A549 (cell line): ENCODE measurements around the gene RPS24. TPM values are rescaled to one million over a fixed set of nuclear protein-coding genes. Genes with fewer than 3 reads are reported as not detected.

ENCODE experiments used
- ATAC-seq, 2 experiments: fragments of 200-7000 bp in 1 of 2; fragments of >200 bp in 1 of 2; cut with Nextera tagmentation in 1 of 2; cut with Tn5 transposase in 1 of 2; 3 replicates each; pipeline versions ENCODE4 v1.8.0 to v1.9.1; 2018 to 2020; ENCODE audit warnings: mild to moderate bottlenecking in 1 of 2, moderate library complexity in 1 of 2
- CTCF ChIA-PET: fragments of 300-600 bp; sonication (Branson Sonifier 250); formaldehyde crosslinking; extraction: SDS; loops from one replicate; lab custom pipeline; 2021; ENCODE audit warnings: antibody characterized with exemption, inconsistent platforms; lab: Yijun Ruan, JAX
- POLR2A ChIA-PET: fragments of 350-600 bp; formaldehyde crosslinking; extraction: SDS; loops from one replicate; lab custom pipeline; 2021; ENCODE audit warnings: antibody characterized with exemption, inconsistent platforms; lab: Yijun Ruan, JAX
- DNase-seq, 2 experiments: peaks; one replicate each; pipeline versions ENCODE4 v3.0.0 to v3.0.0-alpha.2; 2011 to 2016; ENCODE audit warnings: low read depth in 1 of 2, low spot score in 1 of 2
- FAIRE-seq: peaks from 2 replicates; lab custom pipeline; 2011; peaks lifted over from hg19 to GRCh38; lab: Jason Lieb, UNC
- H3K27ac ChIP-seq, 2 experiments: fragments of >200 bp; sonication (Bioruptor Twin); formaldehyde crosslinking; 3 replicates each; pipeline ENCODE4 v1.5.1; 2016 to 2017
- H3K4me1 ChIP-seq: fragments of >200 bp; sonication (Bioruptor Twin); formaldehyde crosslinking; 3 replicates; pipeline ENCODE4 v1.6.1; 2016
- H3K4me2 ChIP-seq: fragments of >200 bp; sonication (Bioruptor Twin); formaldehyde crosslinking; 3 replicates; pipeline ENCODE4 v1.6.1; 2016
- H3K4me3 ChIP-seq: fragments of >200 bp; sonication (Bioruptor Twin); formaldehyde crosslinking; 3 replicates; pipeline ENCODE4 v1.5.1; 2016
- H3K9me3 ChIP-seq: fragments of >200 bp; sonication (Bioruptor Twin); formaldehyde crosslinking; 3 replicates; pipeline ENCODE4 v1.6.1; 2016
- BHLHE40 ChIP-seq: IDR thresholded peaks from 2 replicates; pipeline ENCODE4 v1.6.1; 2012; ENCODE audit warnings: low read depth, low read length, inconsistent platforms
- CBX2 ChIP-seq: fragments of 200-600 bp; sonication (generic); IDR thresholded peaks from 2 replicates; pipeline ENCODE4 v1.6.1; 2016; ENCODE audit warnings: low read depth, mild to moderate bottlenecking, borderline replicate concordance
- CHD4 ChIP-seq: fragments of 200-600 bp; sonication (generic); IDR thresholded peaks from 2 replicates; pipeline ENCODE4 v1.6.1; 2016; ENCODE audit warnings: antibody characterized with exemption, mild to moderate bottlenecking, borderline replicate concordance
- EHMT2 ChIP-seq: fragments of 200-600 bp; sonication (generic); IDR thresholded peaks from 2 replicates; pipeline ENCODE4 v1.6.1; 2016; ENCODE audit warnings: antibody characterized with exemption, low read depth, mild to moderate bottlenecking, moderate library complexity
- EP300 ChIP-seq, 2 experiments: fragments of >200 bp; sonication (Bioruptor Twin); formaldehyde crosslinking; IDR thresholded peaks; 2 replicates in 1 of 2; 3 replicates in 1 of 2; pipeline ENCODE4 v1.6.1; 2016 to 2017
- GATA3 ChIP-seq: IDR thresholded peaks from 2 replicates; pipeline ENCODE4 v1.6.1; 2012; ENCODE audit warnings: borderline replicate concordance
- HEYL ChIP-seq: fragments of 250-450 bp; sonication (Bioruptor Pico); IDR thresholded peaks from 2 replicates; pipeline ENCODE4 v1.8.0; 2021; ENCODE audit warnings: mild to moderate bottlenecking, moderate library complexity
- HOXB5 ChIP-seq: fragments of 250-450 bp; sonication (Bioruptor Pico); IDR thresholded peaks from 2 replicates; pipeline ENCODE4 v1.5.0; 2020; ENCODE audit warnings: mild to moderate bottlenecking, moderate library complexity
- KDM5A ChIP-seq: fragments of 200-600 bp; sonication (generic); IDR thresholded peaks from 2 replicates; pipeline ENCODE4 v1.6.1; 2016; ENCODE audit warnings: antibody characterized with exemption, mild to moderate bottlenecking
- MAZ ChIP-seq: fragments of 150-350 bp; IDR thresholded peaks from 2 replicates; pipeline ENCODE4 v1.6.1; 2014; ENCODE audit warnings: antibody characterized with exemption, low read depth, low read length, borderline replicate concordance
- MYC ChIP-seq: IDR thresholded peaks from 2 replicates; pipeline ENCODE4 v1.6.1; 2012; ENCODE audit warnings: mild to moderate bottlenecking, inconsistent platforms, low read length, improper control_type of control experiment, borderline replicate concordance
- NR3C1 ChIP-seq: fragments of >200 bp; sonication (Bioruptor Twin); formaldehyde crosslinking; IDR thresholded peaks from 3 replicates; pipeline ENCODE4 v1.6.1; 2017
- PHF8 ChIP-seq: fragments of 200-600 bp; sonication (generic); IDR thresholded peaks from 2 replicates; pipeline ENCODE4 v1.6.1; 2016; ENCODE audit warnings: low read depth, mild to moderate bottlenecking, antibody characterized with exemption, moderate library complexity, borderline replicate concordance
- POLR2AphosphoS2 ChIP-seq: conservative IDR thresholded peaks from 2 replicates; pipeline ENCODE4 v1.6.1; 2012; ENCODE audit warnings: low read length, improper control_type of control experiment, inconsistent platforms
- RAD21 ChIP-seq, 2 experiments: fragments of >200 bp in 1 of 2; sonication (Bioruptor Twin) in 1 of 2; formaldehyde crosslinking in 1 of 2; IDR thresholded peaks in 1 of 2; conservative IDR thresholded peaks in 1 of 2; 2 replicates in 1 of 2; 3 replicates in 1 of 2; pipeline ENCODE4 v1.6.1; 2012 to 2018; ENCODE audit warnings: inconsistent platforms in 1 of 2
- RFX5 ChIP-seq: fragments of 450-650 bp; IDR thresholded peaks from 2 replicates; pipeline ENCODE4 v1.7.1; 2014; ENCODE audit warnings: antibody characterized with exemption, mild to moderate bottlenecking, moderate library complexity
- RNF2 ChIP-seq: fragments of 200-600 bp; sonication (generic); IDR thresholded peaks from 2 replicates; pipeline ENCODE4 v1.6.1; 2016; ENCODE audit warnings: low read depth, mild to moderate bottlenecking, antibody characterized with exemption, moderate library complexity, borderline replicate concordance
- SREBF2 ChIP-seq: fragments of 450-650 bp; IDR thresholded peaks from 2 replicates; pipeline ENCODE4 v1.6.1; 2014; ENCODE audit warnings: mild to moderate bottlenecking, moderate library complexity
- TFCP2L1 ChIP-seq: fragments of 250-450 bp; sonication (Bioruptor Pico); IDR thresholded peaks from 2 replicates; pipeline ENCODE4 v1.5.0; 2021; ENCODE audit warnings: mild to moderate bottlenecking
- TP53 ChIP-seq: fragments of 250-450 bp; sonication (Bioruptor Pico); IDR thresholded peaks from 2 replicates; pipeline ENCODE4 v1.5.0; 2021; ENCODE audit warnings: mild to moderate bottlenecking, moderate library complexity
- ZNF302 ChIP-seq: fragments of 250-450 bp; sonication (Bioruptor Pico); IDR thresholded peaks from 2 replicates; pipeline ENCODE4 v1.9.0; 2021; ENCODE audit warnings: inconsistent platforms, mild to moderate bottlenecking, moderate library complexity
- WGBS: methylation state at CpG from one replicate; pipeline ENCODE4 v1.1.6; 2017; ENCODE audit errors: missing lambda C conversion rate; 5-methylcytosine and 5-hydroxymethylcytosine counted together
- polyA plus RNA-seq, 4 experiments: library from polyadenylated mRNA; depleted of rRNA in 3 of 4; stranded (reverse); fragments of >200 nt; fragmentation: RNase III in 1 of 4; extraction: RNeasy Plus Mini Kit Qiagen cat#74134 plus additional on column Dnase treatment in 1 of 4; gene quantifications; 2 replicates in 3 of 4; 3 replicates in 1 of 4; pipeline ENCODE4 v1.2.3, GENCODE V29; 2011 to 2017
- TF ChIP-seq, protein P1 (sequence below): fragments of 450-650 bp; IDR thresholded peaks from 2 replicates; pipeline ENCODE4 v1.6.1; 2014; ENCODE audit warnings: antibody characterized with exemption
- TF ChIP-seq, protein P2 (sequence below): IDR thresholded peaks from 2 replicates; pipeline ENCODE4 v1.6.1; 2012; ENCODE audit warnings: low read depth, borderline replicate concordance
- TF ChIP-seq, protein P3 (sequence below): fragments of >200 bp; sonication (Bioruptor Twin); formaldehyde crosslinking; IDR thresholded peaks from 2 replicates; pipeline ENCODE4 v1.6.1; 2016
- TF ChIP-seq, protein P4 (sequence below): fragments of 250-450 bp; sonication (Bioruptor Pico); IDR thresholded peaks from 2 replicates; pipeline ENCODE4 v1.5.0; 2020; ENCODE audit warnings: low read depth, mild to moderate bottlenecking, moderate library complexity
- TF ChIP-seq, protein P5 (sequence below): IDR thresholded peaks from 2 replicates; pipeline ENCODE4 v1.6.1; 2012

Gene RPS24
- polyA plus RNA-seq, 2 of the 4 experiments (the other 2 are of a cell fraction), result 4,263 to 5,509 TPM

DNA sequence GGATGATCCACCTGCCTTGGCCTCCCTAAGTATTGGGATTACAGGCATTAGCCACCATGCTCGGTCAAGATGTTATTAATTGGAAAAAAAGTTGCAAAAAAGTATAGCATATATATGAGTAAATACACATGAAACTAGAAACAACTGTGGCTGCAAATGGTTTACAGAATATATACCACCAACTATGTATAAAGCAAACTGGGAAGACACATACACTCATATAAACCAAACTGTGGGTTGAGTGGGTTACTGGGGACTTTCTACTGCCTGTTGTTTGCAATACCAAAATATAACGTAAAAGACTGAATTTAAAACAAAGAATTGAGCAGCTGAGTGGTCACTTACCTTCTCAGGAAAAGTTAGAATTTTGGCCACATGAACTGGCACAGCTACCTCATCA is 12.5 kb upstream of the RPS24 start:
- FAIRE-seq, result no peak
- Histone ChIP-seq H3K4me1 (no peaks in the 10 kb centered on the region), H3K4me3 (no peak overlapping the region), H3K27ac (no peak overlapping the region), H3K4me2 (no peak overlapping the region), H3K9me3 (no peaks in the 10 kb centered on the region)
- ATAC-seq, result no peak
- 94% methylated on average over 2 of the region's 2 CpGs for WGBS
- POLR2A ChIA-PET, result no interaction called here
- TF ChIP-seq TFCP2L1 (CRISPR knock-in tag) (no peak), HOXB5 (CRISPR knock-in tag) (no peak), NR3C1 (no peak), MYC (no peak), PHF8 (no peak)
- CTCF ChIA-PET, result no interaction called here
- DNase-seq, result no peak

DNA sequence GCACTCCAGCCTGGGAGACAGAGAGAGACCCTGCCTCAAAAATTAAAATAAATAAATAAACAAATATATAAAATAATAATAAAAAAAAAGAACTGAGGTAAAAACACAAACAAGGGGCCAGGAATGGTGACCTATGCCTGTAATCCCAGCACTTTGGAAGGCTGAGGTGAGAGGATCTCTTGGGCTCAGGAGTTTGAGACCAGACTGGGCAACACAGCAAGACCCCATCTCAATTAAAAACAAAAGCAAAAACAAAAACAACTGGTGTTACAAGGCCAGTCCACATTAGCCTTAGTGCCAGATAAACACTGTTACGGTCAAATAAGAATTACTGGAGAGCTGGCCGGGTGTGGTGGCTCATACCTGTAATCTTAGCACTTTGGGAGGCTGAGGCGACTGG is 9.9 kb upstream of the RPS24 start:
- Histone ChIP-seq H3K27ac (no peak overlapping the region), H3K9me3 (no peaks in the 10 kb centered on the region), H3K4me3 (no peak overlapping the region)
- no peak for ATAC-seq
- no peak for FAIRE-seq
- TF ChIP-seq, protein P1, sequence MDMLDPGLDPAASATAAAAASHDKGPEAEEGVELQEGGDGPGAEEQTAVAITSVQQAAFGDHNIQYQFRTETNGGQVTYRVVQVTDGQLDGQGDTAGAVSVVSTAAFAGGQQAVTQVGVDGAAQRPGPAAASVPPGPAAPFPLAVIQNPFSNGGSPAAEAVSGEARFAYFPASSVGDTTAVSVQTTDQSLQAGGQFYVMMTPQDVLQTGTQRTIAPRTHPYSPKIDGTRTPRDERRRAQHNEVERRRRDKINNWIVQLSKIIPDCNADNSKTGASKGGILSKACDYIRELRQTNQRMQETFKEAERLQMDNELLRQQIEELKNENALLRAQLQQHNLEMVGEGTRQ, result no peak
- TF ChIP-seq, all 56 proteins: peak for 0
- DNase-seq, result no peak
- CTCF ChIA-PET, result no interaction called here
- peaks cover 7% of the 10 kb centered on the region; the same call in 2 of the 3 replicates for H3K4me1 ChIP-seq
- POLR2A ChIA-PET, result no interaction called here
- 92% methylated on average over 3 of the region's 3 CpGs for WGBS
- no peak overlapping the region for H3K4me2 ChIP-seq

DNA sequence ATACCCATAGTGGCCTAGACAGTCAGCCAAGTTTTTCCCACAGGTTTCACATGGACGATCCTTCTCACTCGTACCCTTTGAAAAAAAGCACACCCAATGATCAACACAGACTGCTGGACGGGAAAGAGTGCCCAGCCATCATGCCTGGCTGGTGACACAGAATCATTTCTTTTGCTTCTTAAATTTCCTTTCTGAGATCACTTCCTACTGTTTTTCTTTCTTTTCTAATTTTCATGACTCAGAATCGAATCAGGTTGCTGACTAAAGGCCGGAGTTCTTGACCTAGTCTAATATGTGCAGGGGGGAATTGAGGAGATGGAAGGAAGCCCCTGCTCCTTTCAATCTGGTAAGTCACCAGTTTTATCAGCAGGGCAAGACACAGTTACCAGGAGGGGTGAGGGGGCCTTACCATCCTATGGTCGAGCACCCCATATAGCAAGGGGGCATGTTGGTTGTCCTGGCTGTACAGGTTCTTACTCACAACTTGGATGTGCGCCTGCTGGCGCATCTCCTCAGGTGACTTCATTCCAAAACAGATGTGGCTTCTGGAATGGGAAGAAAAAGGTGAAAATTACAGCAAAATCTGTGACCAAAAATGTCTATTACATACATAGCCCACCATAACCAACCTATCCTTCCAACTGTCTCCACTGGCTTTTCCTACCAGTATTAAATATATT is 7.8 kb upstream of the RPS24 start:
- POLR2A ChIA-PET, result no interaction called here
- FAIRE-seq, result no peak
- no peak for TF ChIP-seq RAD21 (conservative IDR thresholded peaks at IDR 0.05 in 1 of 2, IDR thresholded peaks at IDR 0.05 in 1 of 2)
- no peak for TF ChIP-seq EP300 (IDR thresholded peaks at IDR 0.05)
- no peak for TF ChIP-seq SREBF2
- no peak for TF ChIP-seq KDM5A
- TF ChIP-seq BHLHE40, result no peak
- TF ChIP-seq, protein P2, sequence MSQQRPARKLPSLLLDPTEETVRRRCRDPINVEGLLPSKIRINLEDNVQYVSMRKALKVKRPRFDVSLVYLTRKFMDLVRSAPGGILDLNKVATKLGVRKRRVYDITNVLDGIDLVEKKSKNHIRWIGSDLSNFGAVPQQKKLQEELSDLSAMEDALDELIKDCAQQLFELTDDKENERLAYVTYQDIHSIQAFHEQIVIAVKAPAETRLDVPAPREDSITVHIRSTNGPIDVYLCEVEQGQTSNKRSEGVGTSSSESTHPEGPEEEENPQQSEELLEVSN, result no peak
- no peak for TF ChIP-seq HEYL (CRISPR knock-in tag)
- no peak for TF ChIP-seq MAZ
- TF ChIP-seq EHMT2, result no peak
- TF ChIP-seq GATA3, result no peak
- TF ChIP-seq, protein P3, sequence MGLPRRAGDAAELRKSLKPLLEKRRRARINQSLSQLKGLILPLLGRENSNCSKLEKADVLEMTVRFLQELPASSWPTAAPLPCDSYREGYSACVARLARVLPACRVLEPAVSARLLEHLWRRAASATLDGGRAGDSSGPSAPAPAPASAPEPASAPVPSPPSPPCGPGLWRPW, result no peak
- TF ChIP-seq CHD4, result no peak
- no peak for TF ChIP-seq RFX5
- TF ChIP-seq, protein P4, sequence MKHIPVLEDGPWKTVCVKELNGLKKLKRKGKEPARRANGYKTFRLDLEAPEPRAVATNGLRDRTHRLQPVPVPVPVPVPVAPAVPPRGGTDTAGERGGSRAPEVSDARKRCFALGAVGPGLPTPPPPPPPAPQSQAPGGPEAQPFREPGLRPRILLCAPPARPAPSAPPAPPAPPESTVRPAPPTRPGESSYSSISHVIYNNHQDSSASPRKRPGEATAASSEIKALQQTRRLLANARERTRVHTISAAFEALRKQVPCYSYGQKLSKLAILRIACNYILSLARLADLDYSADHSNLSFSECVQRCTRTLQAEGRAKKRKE, result no peak
- TF ChIP-seq, protein P5, sequence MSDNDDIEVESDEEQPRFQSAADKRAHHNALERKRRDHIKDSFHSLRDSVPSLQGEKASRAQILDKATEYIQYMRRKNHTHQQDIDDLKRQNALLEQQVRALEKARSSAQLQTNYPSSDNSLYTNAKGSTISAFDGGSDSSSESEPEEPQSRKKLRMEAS, result no peak
- no peak for TF ChIP-seq TP53 (CRISPR knock-in tag)
- TF ChIP-seq CBX2, result no peak
- TF ChIP-seq RNF2, result no peak
- TF ChIP-seq POLR2AphosphoS2, result no peak
- no peak for TF ChIP-seq ZNF302
- Histone ChIP-seq H3K27ac (no peak overlapping the region), H3K4me1 (peaks cover 7% of the 10 kb centered on the region; the same call in 2 of the 3 replicates), H3K4me2 (no peak overlapping the region), H3K4me3 (no peak overlapping the region), H3K9me3 (no peaks in the 10 kb centered on the region)
- ATAC-seq, result no peak
- CTCF ChIA-PET, result interaction anchor here (1.8 kb wide), 1 partner anchor 179 kb away, joined by 6 read pairs; no protein-coding TSS in a partner anchor
- WGBS, result 77% methylated on average over 8 of the region's 8 CpGs
- DNase-seq, result no peak
